Vagina (tissue), 2 donors: ENCODE data around the gene HMGXB3. TPM values are rescaled to one million over a fixed set of nuclear protein-coding genes. Genes with fewer than 3 reads are reported as not detected.

Experiments
- DNase-seq, 2 donors: peaks; one replicate each; pipeline ENCODE4 v3.0.0-alpha.2; 2017; ENCODE audit errors: extremely low spot score in 2 of 2
- H3K27ac ChIP-seq: fragments of 200-600 bp; sonication (generic); one replicate; pipeline ENCODE4 v1.5.1; 2019
- H3K27me3 ChIP-seq: fragments of 200-600 bp; sonication (generic); one replicate; pipeline ENCODE4 v1.5.1; 2019
- H3K36me3 ChIP-seq, 2 donors: fragments of 200-600 bp; sonication (generic); one replicate each; pipeline ENCODE4 v1.5.1; 2017 to 2019
- H3K4me1 ChIP-seq: fragments of 200-600 bp; sonication (generic); one replicate; pipeline ENCODE4 v1.5.1; 2019
- H3K4me3 ChIP-seq, 2 donors: fragments of 200-600 bp; sonication (generic); 1 replicate in 1 of 2; 2 replicates in 1 of 2; pipeline ENCODE4 v1.5.1; 2016 to 2019
- H3K9me3 ChIP-seq: fragments of 200-600 bp; sonication (generic); one replicate; pipeline ENCODE4 v1.5.1; 2019
- POLR2A ChIP-seq, 2 donors: fragments of 450-650 bp; IDR thresholded peaks; one replicate each; pipeline ENCODE4 v1.6.1; 2017; ENCODE audit warnings: antibody characterized with exemption in 2 of 2, mild to moderate bottlenecking in 2 of 2, moderate library complexity in 2 of 2
- POLR2AphosphoS5 ChIP-seq, 2 donors: sonication (generic); formaldehyde crosslinking; IDR thresholded peaks; one replicate each; pipeline ENCODE4 v1.9.0; 2017; ENCODE audit warnings: antibody characterized with exemption in 2 of 2, mild to moderate bottlenecking in 2 of 2, low read depth in 1 of 2; ENCODE audit not compliant: insufficient read depth in 1 of 2
- intact Hi-C: fragments of 100-400 bp; cut with DNase I; formaldehyde crosslinking; loops from one replicate; pipeline ENCODE4 v1.15.1; 2023
- total RNA-seq: library from RNA; depleted of rRNA; stranded (reverse); fragments of >200 nt; gene quantifications from one replicate; pipeline ENCODE4 v1.2.3, GENCODE V29; 2016
- TF ChIP-seq, protein P1 (sequence below), 3 experiments: fragments of 450-650 bp in 2 of 3; fragments of 200-600 bp in 1 of 3; sonication (generic) in 1 of 3; IDR thresholded peaks; one replicate each; pipeline ENCODE4 v1.5.1; 2017 to 2019; ENCODE audit warnings: antibody characterized with exemption in 3 of 3, mild to moderate bottlenecking in 2 of 3, moderate library complexity in 2 of 3

HMGXB3 gene
- total RNA-seq, 1 donor from 2014 or later, result 38.3 TPM

DNA sequence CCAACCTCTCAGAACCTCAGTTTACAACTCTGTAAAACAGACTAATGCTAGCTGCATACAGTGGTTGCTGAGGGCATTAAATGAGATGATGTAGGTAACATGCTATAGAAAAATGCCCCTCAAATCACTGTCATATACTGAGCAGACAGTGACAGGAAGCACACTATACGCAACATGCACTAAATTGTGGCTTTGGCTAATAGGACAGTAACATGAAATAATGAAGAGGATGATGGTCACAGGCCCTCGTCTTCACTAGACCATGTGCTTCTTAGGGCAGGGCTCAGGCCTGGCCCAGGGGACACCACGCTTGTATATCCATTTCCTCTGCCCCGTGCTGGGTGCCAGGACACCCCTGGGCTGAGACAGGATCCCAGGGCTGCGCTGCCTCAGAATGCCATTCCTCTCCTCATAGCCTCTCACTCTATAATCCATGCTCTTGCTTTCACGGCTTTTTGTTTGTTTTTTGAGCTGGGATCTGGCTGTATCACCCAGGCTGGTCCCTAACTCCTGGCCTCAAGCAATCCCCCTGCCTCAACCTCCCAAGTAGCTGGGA is 66.9 kb downstream of the HMGXB3 start:
- Histone ChIP-seq H3K9me3 (no peaks in the 10 kb centered on the region), H3K27ac (no peak overlapping the region), H3K4me3 (no peak overlapping the region), H3K4me1 (no peaks in the 10 kb centered on the region), H3K27me3 (no peaks in the 10 kb centered on the region), H3K36me3 (no peaks in the 10 kb centered on the region)
- no peak for TF ChIP-seq POLR2AphosphoS5 (IDR thresholded peaks at IDR 0.05; ENCODE audit: insufficient read depth in 1 of 2, low read depth in 1 of 2)
- no peak for TF ChIP-seq POLR2A (IDR thresholded peaks at IDR 0.05)
- TF ChIP-seq, protein P1, sequence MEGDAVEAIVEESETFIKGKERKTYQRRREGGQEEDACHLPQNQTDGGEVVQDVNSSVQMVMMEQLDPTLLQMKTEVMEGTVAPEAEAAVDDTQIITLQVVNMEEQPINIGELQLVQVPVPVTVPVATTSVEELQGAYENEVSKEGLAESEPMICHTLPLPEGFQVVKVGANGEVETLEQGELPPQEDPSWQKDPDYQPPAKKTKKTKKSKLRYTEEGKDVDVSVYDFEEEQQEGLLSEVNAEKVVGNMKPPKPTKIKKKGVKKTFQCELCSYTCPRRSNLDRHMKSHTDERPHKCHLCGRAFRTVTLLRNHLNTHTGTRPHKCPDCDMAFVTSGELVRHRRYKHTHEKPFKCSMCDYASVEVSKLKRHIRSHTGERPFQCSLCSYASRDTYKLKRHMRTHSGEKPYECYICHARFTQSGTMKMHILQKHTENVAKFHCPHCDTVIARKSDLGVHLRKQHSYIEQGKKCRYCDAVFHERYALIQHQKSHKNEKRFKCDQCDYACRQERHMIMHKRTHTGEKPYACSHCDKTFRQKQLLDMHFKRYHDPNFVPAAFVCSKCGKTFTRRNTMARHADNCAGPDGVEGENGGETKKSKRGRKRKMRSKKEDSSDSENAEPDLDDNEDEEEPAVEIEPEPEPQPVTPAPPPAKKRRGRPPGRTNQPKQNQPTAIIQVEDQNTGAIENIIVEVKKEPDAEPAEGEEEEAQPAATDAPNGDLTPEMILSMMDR (IDR thresholded peaks at IDR 0.05), result no peak
- intact Hi-C loops, result no loop called here
- no peak for DNase-seq

DNA sequence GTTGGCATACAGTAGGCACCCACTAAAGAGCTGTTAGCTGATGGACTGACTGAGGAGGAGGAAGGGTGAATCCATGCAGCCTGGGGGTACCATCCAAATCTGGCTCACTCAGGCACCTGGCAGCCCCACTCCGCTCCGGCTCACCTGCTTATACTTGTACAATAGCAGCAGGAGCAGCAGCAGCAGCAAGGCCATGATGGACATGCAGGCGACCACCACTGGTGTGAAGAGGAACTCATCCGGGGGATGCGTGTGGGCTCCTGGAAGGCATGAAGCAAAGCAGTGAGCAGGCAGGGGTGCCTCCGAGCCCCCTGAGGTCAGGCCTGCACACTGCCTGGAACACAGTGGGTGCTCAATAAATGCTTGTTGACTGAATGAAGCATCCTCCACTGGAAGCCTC is 67.5 kb downstream of the HMGXB3 start:
- Histone ChIP-seq H3K27ac (no peak overlapping the region), H3K36me3 (no peaks in the 10 kb centered on the region), H3K4me3 (no peak overlapping the region), H3K4me1 (no peaks in the 10 kb centered on the region), H3K9me3 (no peaks in the 10 kb centered on the region), H3K27me3 (no peaks in the 10 kb centered on the region)
- no peak for DNase-seq
- intact Hi-C loops, result no loop called here
- TF ChIP-seq, protein P1 (IDR thresholded peaks at IDR 0.05), result no peak
- TF ChIP-seq POLR2AphosphoS5 (IDR thresholded peaks at IDR 0.05; ENCODE audit: insufficient read depth in 1 of 2, low read depth in 1 of 2), result no peak
- no peak for TF ChIP-seq POLR2A (IDR thresholded peaks at IDR 0.05)

DNA sequence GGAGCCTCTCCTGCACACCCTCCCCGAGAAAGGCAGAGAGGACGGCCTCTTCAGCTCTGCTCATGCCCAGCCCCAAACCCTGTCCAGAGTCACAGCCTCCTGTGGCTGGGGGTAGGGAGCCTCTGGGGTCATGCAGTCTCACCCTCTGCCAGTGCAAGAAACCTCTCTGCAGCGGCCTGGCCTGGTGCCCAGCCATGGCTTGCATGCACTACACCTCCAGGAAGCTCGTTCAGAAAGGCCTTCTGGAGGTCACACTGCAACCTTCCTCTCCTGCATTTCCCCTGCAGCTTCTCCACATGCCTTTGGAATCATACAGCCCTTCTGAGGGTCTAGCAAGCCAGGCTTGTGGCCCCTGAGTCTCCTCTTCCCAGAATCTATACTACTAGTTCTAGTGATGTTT is 67.9 kb downstream of the HMGXB3 start:
- Histone ChIP-seq H3K4me1 (no peaks in the 10 kb centered on the region), H3K4me3 (no peak overlapping the region), H3K27me3 (no peaks in the 10 kb centered on the region), H3K9me3 (no peaks in the 10 kb centered on the region), H3K27ac (no peak overlapping the region), H3K36me3 (no peaks in the 10 kb centered on the region)
- DNase-seq, result no peak
- TF ChIP-seq POLR2A (IDR thresholded peaks at IDR 0.05) (no peak), POLR2AphosphoS5 (IDR thresholded peaks at IDR 0.05; ENCODE audit: insufficient read depth in 1 of 2, low read depth in 1 of 2) (no peak)
- TF ChIP-seq, protein P1 (IDR thresholded peaks at IDR 0.05), result no peak
- intact Hi-C loops, result no loop called here

DNA sequence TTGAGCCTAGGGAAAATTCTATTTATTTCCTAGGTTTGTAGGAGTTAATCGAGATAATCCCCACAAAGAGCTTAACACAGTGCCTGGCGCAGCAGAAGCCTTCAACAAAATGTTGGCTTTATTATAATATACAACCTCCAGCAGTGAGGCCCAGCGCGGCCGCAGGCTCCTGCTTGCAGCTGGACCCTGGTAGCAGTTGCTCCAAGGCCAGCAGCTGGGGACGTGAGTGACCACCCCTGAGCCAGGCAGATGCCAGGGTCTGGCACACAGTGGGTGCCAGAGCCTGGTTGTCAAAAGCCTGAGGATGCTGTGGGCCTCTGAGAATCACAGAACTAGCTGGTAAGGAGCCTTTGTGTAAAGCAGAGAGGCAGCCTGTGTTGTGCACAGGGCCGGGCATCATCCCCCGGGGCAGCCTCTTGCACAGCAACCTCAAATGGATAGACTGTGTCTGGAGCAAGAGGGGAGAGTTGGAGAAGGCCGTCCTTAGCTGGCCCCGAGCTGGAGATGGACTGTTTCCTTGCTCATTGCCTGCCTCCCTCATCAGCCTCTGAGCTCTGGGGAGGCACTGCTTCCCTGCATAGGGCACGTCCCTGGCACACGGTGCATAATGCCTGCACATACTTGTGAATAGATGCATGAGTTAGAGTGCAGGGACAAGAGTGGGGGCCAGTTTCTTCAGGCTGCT is 68.6 kb downstream of the HMGXB3 start:
- no peak for TF ChIP-seq POLR2A (IDR thresholded peaks at IDR 0.05)
- intact Hi-C loops, result no loop called here
- Histone ChIP-seq H3K36me3 (no peaks in the 10 kb centered on the region), H3K4me1 (no peaks in the 10 kb centered on the region), H3K9me3 (no peaks in the 10 kb centered on the region), H3K27ac (no peak overlapping the region), H3K27me3 (no peaks in the 10 kb centered on the region), H3K4me3 (no peak overlapping the region)
- no peak for DNase-seq

DNA sequence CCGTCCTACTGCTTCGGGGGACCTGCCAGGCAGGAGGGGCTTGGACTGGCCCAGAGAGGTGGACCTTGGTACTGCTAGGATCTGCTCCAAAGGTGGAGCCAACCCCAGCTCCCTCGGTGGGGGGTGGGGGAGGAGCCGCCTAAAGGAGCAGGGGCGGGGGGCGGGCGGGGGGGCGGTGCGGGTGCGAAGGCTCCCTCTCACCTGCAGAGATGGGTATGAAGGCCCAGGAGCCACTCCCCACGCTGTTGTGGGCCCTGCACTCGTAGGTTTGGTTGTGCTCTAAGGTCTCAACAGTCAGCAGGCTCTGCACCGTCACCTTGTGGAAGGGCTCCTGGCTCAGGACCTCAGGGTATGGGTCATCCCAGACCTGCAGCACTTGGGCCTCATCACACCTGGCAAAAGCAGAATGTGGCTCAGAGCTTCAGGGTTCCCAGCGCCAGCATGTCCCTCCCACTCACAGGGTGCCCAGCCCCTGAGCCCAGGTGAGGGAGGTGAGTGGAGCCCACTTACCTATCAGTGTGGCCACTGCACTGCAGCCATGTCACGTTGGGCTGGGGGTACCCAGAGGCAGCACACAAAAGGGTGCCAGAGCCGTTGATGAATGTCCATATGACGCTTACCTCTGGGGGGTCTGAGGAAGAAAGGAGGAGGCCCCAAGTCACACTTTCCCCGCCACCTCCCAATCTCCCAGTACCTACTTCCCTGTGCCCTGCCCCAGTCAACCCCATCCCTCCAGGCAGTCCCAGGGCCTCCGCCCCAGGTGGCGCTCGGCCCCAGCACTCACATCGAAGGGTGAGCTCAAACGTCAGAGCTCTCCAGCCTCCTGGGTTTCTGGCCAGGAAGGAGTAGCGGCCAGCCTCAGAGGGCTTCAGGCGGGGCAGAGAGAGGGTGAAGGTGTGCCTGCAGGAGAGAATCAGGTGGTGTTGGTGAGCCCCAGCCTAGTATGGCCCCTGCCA is 69.4 kb downstream of the HMGXB3 start:
- Histone ChIP-seq H3K36me3 (no peaks in the 10 kb centered on the region), H3K4me3 (no peak overlapping the region), H3K4me1 (no peaks in the 10 kb centered on the region), H3K9me3 (no peaks in the 10 kb centered on the region), H3K27ac (no peak overlapping the region), H3K27me3 (no peaks in the 10 kb centered on the region)
- intact Hi-C loops, result no loop called here
- DNase-seq, result no peak
- TF ChIP-seq POLR2AphosphoS5 (IDR thresholded peaks at IDR 0.05; ENCODE audit: insufficient read depth in 1 of 2, low read depth in 1 of 2) (no peak), POLR2A (IDR thresholded peaks at IDR 0.05) (no peak)
- TF ChIP-seq, protein P1 (IDR thresholded peaks at IDR 0.05), result no peak
